Gastroesophageal sphincter (tissue), 3 donors: ENCODE data around the gene TNFAIP8L3.

Experiments used
- EP300 ChIP-seq: sonication (generic); formaldehyde crosslinking; IDR thresholded peaks from one replicate; pipeline ENCODE4 v1.6.1; 2017; ENCODE audit warnings: antibody characterized with exemption, mild to moderate bottlenecking
- POLR2A ChIP-seq, 2 donors: fragments of 450-650 bp; IDR thresholded peaks; one replicate each; pipeline ENCODE4 v1.6.1; 2017; ENCODE audit warnings: antibody characterized with exemption in 2 of 2, mild to moderate bottlenecking in 2 of 2, moderate library complexity in 1 of 2
- POLR2AphosphoS5 ChIP-seq: sonication (generic); formaldehyde crosslinking; IDR thresholded peaks from one replicate; pipeline ENCODE4 v1.6.1; 2017; ENCODE audit warnings: antibody characterized with exemption
- TF ChIP-seq, protein P1 (sequence below), 4 experiments: fragments of 200-600 bp in 2 of 4; fragments of 450-650 bp in 2 of 4; sonication (generic) in 1 of 4; IDR thresholded peaks; one replicate each; pipeline ENCODE4 v1.5.1; 2017 to 2019; ENCODE audit warnings: antibody characterized with exemption in 4 of 4, mild to moderate bottlenecking in 2 of 4, moderate library complexity in 2 of 4

DNA sequence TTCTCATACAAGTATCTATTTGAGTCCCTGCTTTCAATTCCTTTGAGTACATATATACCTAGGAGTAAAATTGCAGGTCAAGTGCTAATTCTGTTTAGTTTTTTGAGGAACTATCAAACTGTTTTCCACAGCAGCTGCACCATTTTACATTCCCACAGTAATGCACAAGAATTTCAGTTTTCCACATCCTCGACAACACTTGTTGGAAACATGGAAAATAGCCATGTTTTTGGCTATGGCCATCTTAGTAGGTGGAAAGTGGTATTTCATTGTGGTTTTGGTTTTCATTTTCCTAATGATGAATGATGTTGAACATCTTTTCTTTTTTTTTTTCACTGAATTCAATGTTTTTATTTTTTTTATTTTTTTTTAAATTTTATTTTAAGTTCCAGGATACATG lies 44.4 kb upstream of the TNFAIP8L3 start:
- no peak for TF ChIP-seq POLR2A (IDR thresholded peaks at IDR 0.05)
- TF ChIP-seq POLR2AphosphoS5 = no peak
- TF ChIP-seq, protein P1, sequence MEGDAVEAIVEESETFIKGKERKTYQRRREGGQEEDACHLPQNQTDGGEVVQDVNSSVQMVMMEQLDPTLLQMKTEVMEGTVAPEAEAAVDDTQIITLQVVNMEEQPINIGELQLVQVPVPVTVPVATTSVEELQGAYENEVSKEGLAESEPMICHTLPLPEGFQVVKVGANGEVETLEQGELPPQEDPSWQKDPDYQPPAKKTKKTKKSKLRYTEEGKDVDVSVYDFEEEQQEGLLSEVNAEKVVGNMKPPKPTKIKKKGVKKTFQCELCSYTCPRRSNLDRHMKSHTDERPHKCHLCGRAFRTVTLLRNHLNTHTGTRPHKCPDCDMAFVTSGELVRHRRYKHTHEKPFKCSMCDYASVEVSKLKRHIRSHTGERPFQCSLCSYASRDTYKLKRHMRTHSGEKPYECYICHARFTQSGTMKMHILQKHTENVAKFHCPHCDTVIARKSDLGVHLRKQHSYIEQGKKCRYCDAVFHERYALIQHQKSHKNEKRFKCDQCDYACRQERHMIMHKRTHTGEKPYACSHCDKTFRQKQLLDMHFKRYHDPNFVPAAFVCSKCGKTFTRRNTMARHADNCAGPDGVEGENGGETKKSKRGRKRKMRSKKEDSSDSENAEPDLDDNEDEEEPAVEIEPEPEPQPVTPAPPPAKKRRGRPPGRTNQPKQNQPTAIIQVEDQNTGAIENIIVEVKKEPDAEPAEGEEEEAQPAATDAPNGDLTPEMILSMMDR (IDR thresholded peaks at IDR 0.05) = no peak
- TF ChIP-seq EP300 = no peak
